GM12878 (cell line): ENCODE measurements around the gene NCBP2L. TPM values are rescaled to one million over a fixed set of nuclear protein-coding genes. Genes with fewer than 3 reads are reported as not detected.

Source experiments
- ATAC-seq: fragments of 200-7000 bp; cut with Tn5 transposase; 3 replicates; pipeline ENCODE4 v1.9.1; 2020; ENCODE audit warnings: mild to moderate bottlenecking, moderate library complexity
- BruUV-seq: library from RNA; stranded (reverse); fragments of 400-500 nt; replicated peaks from 2 replicates; lab custom pipeline; 2021; lab: Mats Ljungman, UMichigan
- CTCF ChIA-PET: fragments of 300-600 bp; sonication (Branson Sonifier 250); formaldehyde crosslinking; extraction: SDS; loops from one replicate; lab custom pipeline; 2021; ENCODE audit warnings: inconsistent platforms; lab: Yijun Ruan, JAX
- POLR2A ChIA-PET: fragments of 350-600 bp; formaldehyde crosslinking; extraction: SDS; loops from one replicate; lab custom pipeline; 2021; ENCODE audit warnings: inconsistent platforms; lab: Charles Lee
- RAD21 ChIA-PET: fragments of 300-600 bp; sonication (Branson Sonifier 250); formaldehyde crosslinking; loops from one replicate; lab custom pipeline; 2023; ENCODE audit warnings: antibody characterized with exemption; ENCODE audit not compliant: unreplicated experiment; lab: Charles Lee
- SMC1A ChIA-PET: fragments of 300-600 bp; sonication (Branson Sonifier 250); formaldehyde crosslinking; loops from one replicate; lab custom pipeline; 2023; ENCODE audit not compliant: unreplicated experiment, uncharacterized antibody; lab: Charles Lee
- DNase-seq: peaks from one replicate; pipeline ENCODE4 v3.0.0-alpha.2; 2011; ENCODE audit warnings: low read depth, low spot score
- FAIRE-seq: peaks from 3 replicates; lab custom pipeline; 2011; peaks lifted over from hg19 to GRCh38; lab: Jason Lieb, UNC
- H2AFZ ChIP-seq: 2 replicates; pipeline ENCODE4 v1.6.0; 2011; ENCODE audit warnings: low read depth, low read length, control low read depth; ENCODE audit not compliant: control insufficient read depth
- H3K27ac ChIP-seq: 2 replicates; pipeline ENCODE4 v1.5.1; 2011; ENCODE audit warnings: control low read depth; ENCODE audit not compliant: control insufficient read depth, insufficient read depth
- H3K27me3 ChIP-seq, 2 experiments: replicated peaks in 1 of 2; 2 replicates each; pipeline versions ENCODE4 v1.6.0 to v1.6.1; 2011; ENCODE audit warnings: low read length in 1 of 2; ENCODE audit not compliant: control insufficient read depth in 2 of 2, insufficient read depth in 2 of 2
- H3K36me3 ChIP-seq, 2 experiments: 2 replicates each; pipeline ENCODE4 v1.5.1; 2011; ENCODE audit warnings: low read length in 1 of 2; ENCODE audit not compliant: control insufficient read depth in 2 of 2, insufficient read depth in 2 of 2
- H3K4me1 ChIP-seq: 2 replicates; pipeline ENCODE4 v1.6.1; 2011; ENCODE audit warnings: mild to moderate bottlenecking, low read length, moderate library complexity, mixed read lengths; ENCODE audit not compliant: control insufficient read depth, insufficient read depth
- H3K4me2 ChIP-seq: 2 replicates; pipeline ENCODE4 v1.6.0; 2011; ENCODE audit warnings: control low read depth; ENCODE audit not compliant: control insufficient read depth, insufficient read depth
- H3K4me3 ChIP-seq: fragments of 200-600 bp; sonication (generic); 2 replicates; pipeline ENCODE4 v1.5.1; 2016
- H3K79me2 ChIP-seq: 2 replicates; pipeline ENCODE4 v1.6.0; 2011; ENCODE audit warnings: low read length; ENCODE audit not compliant: control insufficient read depth, insufficient read depth
- H3K9ac ChIP-seq: 2 replicates; pipeline ENCODE4 v1.8.0; 2011; ENCODE audit warnings: low read length, control low read depth, mixed read lengths; ENCODE audit not compliant: control insufficient read depth, insufficient read depth
- H3K9me3 ChIP-seq: replicated peaks from 3 replicates; pipeline ENCODE4 v1.5.1; 2011; ENCODE audit warnings: mild to moderate bottlenecking, low read length; ENCODE audit not compliant: control insufficient read depth, insufficient read depth
- H4K20me1 ChIP-seq: 2 replicates; pipeline ENCODE4 v1.6.0; 2011; ENCODE audit not compliant: control insufficient read depth, insufficient read depth
- CHD4 ChIP-seq: fragments of 200-600 bp; sonication (generic); IDR thresholded peaks from 2 replicates; pipeline ENCODE4 v1.6.1; 2016; ENCODE audit warnings: mild to moderate bottlenecking
- CREM ChIP-seq: IDR thresholded peaks from 2 replicates; pipeline ENCODE4 v1.6.1; 2014; ENCODE audit warnings: antibody characterized with exemption, low read depth
- JUNB ChIP-seq: IDR thresholded peaks from 2 replicates; pipeline ENCODE4 v1.6.1; 2016; ENCODE audit warnings: antibody characterized with exemption, mild to moderate bottlenecking
- NR2C2 ChIP-seq: IDR thresholded peaks from 2 replicates; pipeline ENCODE4 v1.6.1; 2011; ENCODE audit warnings: borderline replicate concordance, low read depth; ENCODE audit not compliant: control insufficient read depth, insufficient read length
- WGBS: methylation state at CpG from one replicate; pipeline ENCODE4 v1.1.6; 2016; ENCODE audit warnings: low lambda C conversion rate; ENCODE audit not compliant: insufficient replicate concordance, insufficient coverage; ENCODE audit errors: missing lambda C conversion rate; 5-methylcytosine and 5-hydroxymethylcytosine counted together
- in situ Hi-C: fragments of 300-500 bp; cut with MboI; formaldehyde crosslinking; loops from 9 replicates; pipeline ENCODE4 v1.14.3; 2018; ENCODE audit warnings: mixed read lengths
- intact Hi-C: fragments of 100-400 bp; cut with micrococcal nuclease; formaldehyde crosslinking; loops from one replicate; pipeline ENCODE4 v1.14.2; 2022; ENCODE audit not compliant: unreplicated experiment
- polyA plus RNA-seq, 11 experiments: library from polyadenylated mRNA; depleted of rRNA in 4 of 11; unstranded in 6 of 11; stranded (reverse) in 5 of 11; fragments of >200 nt; fragmentation: Nextera tagmentation in 4 of 11; fragmentation: Illumina TruSeq in 1 of 11; extraction: Ambion mirVana in 4 of 11; extraction: Trizol in 1 of 11; gene quantifications; 1 replicate in 1 of 11; 2 replicates in 10 of 11; pipeline versions ENCODE4 v1.2.1 to v1.2.3, GENCODE V29; 2011 to 2016; ENCODE audit warnings: inconsistent platforms in 2 of 11, missing spikeins in 2 of 11, low read depth in 1 of 11
- total RNA-seq, 4 experiments: library from RNA; depleted of rRNA in 3 of 4; stranded (reverse); fragments of >200 nt in 3 of 4; fragmentation: Illumina TruSeq in 1 of 4; extraction: Trizol in 1 of 4; gene quantifications; 2 replicates each; pipeline versions ENCODE4 v1.2.1 to v1.2.3, GENCODE V29; 2013 to 2021
- TF ChIP-seq, protein P1 (sequence below), 3 experiments: IDR thresholded peaks in 2 of 3; conservative IDR thresholded peaks in 1 of 3; 2 replicates each; pipeline ENCODE4 v1.5.1; 2011; ENCODE audit warnings: low read depth in 3 of 3, low read length in 3 of 3, mild to moderate bottlenecking in 3 of 3, control low read depth in 2 of 3, moderate library complexity in 2 of 3, inconsistent platforms in 1 of 3, mixed read lengths in 1 of 3; ENCODE audit not compliant: control insufficient read depth in 2 of 3, insufficient read depth in 1 of 3; ENCODE audit errors: extremely low read depth in 1 of 3
- TF ChIP-seq, protein P2 (sequence below): fragments of 450-650 bp; IDR thresholded peaks from 2 replicates; pipeline ENCODE4 v1.6.1; 2016; ENCODE audit warnings: mild to moderate bottlenecking, moderate library complexity, borderline replicate concordance

NCBP2L gene
- total and polyA plus RNA-seq, 10 of the 15 experiments (the other 5 are each of a cell fraction or from before 2014, with no cell fraction given), result not detected

DNA sequence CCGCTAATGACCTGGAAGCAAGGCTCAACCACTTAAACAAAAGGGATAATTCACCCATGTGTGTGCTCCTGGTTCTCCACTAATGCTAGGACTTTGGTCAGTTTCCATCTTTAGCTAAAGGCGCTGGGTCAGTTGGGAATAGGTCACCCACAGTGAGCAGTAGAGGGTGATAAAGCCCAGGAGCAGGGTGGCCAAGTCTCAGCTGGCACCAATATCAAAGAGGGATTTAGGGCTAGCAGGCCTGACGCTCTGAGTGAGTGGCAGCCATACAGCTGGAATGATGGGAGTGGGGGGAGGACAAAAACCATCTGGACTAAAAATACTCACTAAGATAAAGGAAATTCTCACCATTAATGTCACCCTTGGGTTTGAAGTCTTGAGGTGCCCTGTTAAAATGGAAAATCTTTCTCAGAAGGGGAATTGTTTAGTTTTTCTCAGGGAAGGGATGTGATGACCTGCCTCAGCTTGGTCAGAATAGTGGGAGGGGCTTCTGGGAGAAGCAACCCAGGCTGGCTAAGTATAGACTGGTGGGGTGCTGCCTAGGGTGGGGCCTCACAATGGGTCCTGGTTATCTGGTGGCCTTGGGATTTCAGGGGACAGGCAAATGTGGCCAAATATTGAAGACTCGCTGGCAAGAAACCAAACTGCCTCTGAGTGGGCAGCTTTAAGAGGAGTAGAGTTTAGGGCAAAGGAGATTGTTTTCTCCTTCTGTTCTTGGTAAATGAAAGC, 49.0 kb upstream of the NCBP2L start:
- Histone ChIP-seq H3K27me3 (no peaks in the 10 kb centered on the region), H2AFZ (no peak overlapping the region), H3K9ac (no peak overlapping the region), H3K36me3 (no peaks in the 10 kb centered on the region), H3K27ac (no peak overlapping the region), H3K9me3 (no peaks in the 10 kb centered on the region), H3K79me2 (no peaks in the 10 kb centered on the region), H4K20me1 (no peaks in the 10 kb centered on the region), H3K4me1 (no peaks in the 10 kb centered on the region), H3K4me3 (no peak overlapping the region), H3K4me2 (no peak overlapping the region)
- peak; percentile 18 for FAIRE-seq
- TF ChIP-seq JUNB (no peak), NR2C2 (no peak), CHD4 (no peak), CREM (no peak)
- TF ChIP-seq, protein P1, sequence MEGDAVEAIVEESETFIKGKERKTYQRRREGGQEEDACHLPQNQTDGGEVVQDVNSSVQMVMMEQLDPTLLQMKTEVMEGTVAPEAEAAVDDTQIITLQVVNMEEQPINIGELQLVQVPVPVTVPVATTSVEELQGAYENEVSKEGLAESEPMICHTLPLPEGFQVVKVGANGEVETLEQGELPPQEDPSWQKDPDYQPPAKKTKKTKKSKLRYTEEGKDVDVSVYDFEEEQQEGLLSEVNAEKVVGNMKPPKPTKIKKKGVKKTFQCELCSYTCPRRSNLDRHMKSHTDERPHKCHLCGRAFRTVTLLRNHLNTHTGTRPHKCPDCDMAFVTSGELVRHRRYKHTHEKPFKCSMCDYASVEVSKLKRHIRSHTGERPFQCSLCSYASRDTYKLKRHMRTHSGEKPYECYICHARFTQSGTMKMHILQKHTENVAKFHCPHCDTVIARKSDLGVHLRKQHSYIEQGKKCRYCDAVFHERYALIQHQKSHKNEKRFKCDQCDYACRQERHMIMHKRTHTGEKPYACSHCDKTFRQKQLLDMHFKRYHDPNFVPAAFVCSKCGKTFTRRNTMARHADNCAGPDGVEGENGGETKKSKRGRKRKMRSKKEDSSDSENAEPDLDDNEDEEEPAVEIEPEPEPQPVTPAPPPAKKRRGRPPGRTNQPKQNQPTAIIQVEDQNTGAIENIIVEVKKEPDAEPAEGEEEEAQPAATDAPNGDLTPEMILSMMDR (IDR thresholded peaks at IDR 0.05 in 2 of 3, conservative IDR thresholded peaks at IDR 0.05 in 1 of 3; ENCODE audit: control insufficient read depth in 2 of 3, extremely low read depth in 1 of 3, insufficient read depth in 1 of 3, low read depth in 3 of 3, low read length in 3 of 3), result no peak
- TF ChIP-seq, protein P2, sequence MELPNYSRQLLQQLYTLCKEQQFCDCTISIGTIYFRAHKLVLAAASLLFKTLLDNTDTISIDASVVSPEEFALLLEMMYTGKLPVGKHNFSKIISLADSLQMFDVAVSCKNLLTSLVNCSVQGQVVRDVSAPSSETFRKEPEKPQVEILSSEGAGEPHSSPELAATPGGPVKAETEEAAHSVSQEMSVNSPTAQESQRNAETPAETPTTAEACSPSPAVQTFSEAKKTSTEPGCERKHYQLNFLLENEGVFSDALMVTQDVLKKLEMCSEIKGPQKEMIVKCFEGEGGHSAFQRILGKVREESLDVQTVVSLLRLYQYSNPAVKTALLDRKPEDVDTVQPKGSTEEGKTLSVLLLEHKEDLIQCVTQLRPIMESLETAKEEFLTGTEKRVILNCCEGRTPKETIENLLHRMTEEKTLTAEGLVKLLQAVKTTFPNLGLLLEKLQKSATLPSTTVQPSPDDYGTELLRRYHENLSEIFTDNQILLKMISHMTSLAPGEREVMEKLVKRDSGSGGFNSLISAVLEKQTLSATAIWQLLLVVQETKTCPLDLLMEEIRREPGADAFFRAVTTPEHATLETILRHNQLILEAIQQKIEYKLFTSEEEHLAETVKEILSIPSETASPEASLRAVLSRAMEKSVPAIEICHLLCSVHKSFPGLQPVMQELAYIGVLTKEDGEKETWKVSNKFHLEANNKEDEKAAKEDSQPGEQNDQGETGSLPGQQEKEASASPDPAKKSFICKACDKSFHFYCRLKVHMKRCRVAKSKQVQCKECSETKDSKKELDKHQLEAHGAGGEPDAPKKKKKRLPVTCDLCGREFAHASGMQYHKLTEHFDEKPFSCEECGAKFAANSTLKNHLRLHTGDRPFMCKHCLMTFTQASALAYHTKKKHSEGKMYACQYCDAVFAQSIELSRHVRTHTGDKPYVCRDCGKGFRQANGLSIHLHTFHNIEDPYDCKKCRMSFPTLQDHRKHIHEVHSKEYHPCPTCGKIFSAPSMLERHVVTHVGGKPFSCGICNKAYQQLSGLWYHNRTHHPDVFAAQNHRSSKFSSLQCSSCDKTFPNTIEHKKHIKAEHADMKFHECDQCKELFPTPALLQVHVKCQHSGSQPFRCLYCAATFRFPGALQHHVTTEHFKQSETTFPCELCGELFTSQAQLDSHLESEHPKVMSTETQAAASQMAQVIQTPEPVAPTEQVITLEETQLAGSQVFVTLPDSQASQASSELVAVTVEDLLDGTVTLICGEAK, result no peak
- intact Hi-C loops (no loop called here), in situ Hi-C loops (no loop called here)
- ATAC-seq, result no peak
- no TSS peak for BruUV-seq
- 65% methylated on average over 4 of the region's 4 CpGs for WGBS
- RAD21 ChIA-PET, result interaction anchor here (1.1 to 4.1 kb wide), 12 partner anchors 11 to 68 kb away, joined by 3 to 43 read pairs (median 8); partner anchors contain the start of genes NCBP2L and TSC22D3
- no peak for DNase-seq
- SMC1A ChIA-PET, result interaction anchor here (0.8 to 5.4 kb wide), 10 partner anchors 9 to 55 kb away, joined by 3 to 28 read pairs (median 5); no protein-coding TSS in a partner anchor
- CTCF ChIA-PET, result interaction anchor here (1.0 to 3.4 kb wide), 9 partner anchors 10 to 69 kb away, joined by 3 to 25 read pairs (median 9); partner anchors contain the start of genes NCBP2L and TSC22D3
- POLR2A ChIA-PET, result interaction anchor here (1.0 to 2.4 kb wide), 9 partner anchors 10 to 55 kb away, joined by 3 to 11 read pairs (median 5); partner anchors contain the start of gene TSC22D3
